Stimulated activated CD8-positive, alpha-beta memory T cell treated with anti-CD3 and anti-CD28 coated beads, Interleukin-4, amount 100 ng/mL, for 48 hours (primary cell): Measurements from ENCODE around the gene ZSWIM7.
A peak's percentile ranks its signal among the peaks of the same experiment; 100 is the strongest.
"Not testable (repeated sequence)": the region's sequence is repeated elsewhere in the genome, so short reads cannot be mapped to it uniquely, and the experiment has no call there.

Source experiments
- DNase-seq: peaks from one replicate; pipeline ENCODE4 v3.0.0-alpha.2; 2020

Gene ZSWIM7

GRCh38 chr17:15955793-15956541 is 43.5 kb downstream of the ZSWIM7 start:
- DNase-seq = no peak

GRCh38 chr17:15954222-15954621 is 45.3 kb downstream of the ZSWIM7 start:
- no peak for DNase-seq

GRCh38 chr17:15952916-15953790 is 46.4 kb downstream of the ZSWIM7 start:
- DNase-seq = no peak

- no peak for DNase-seq
These were observed 47.4 kb downstream of the ZSWIM7 start for GRCh38 chr17:15952048-15952532.

- DNase-seq = no peak
These were observed 48.0 kb downstream of the ZSWIM7 start for GRCh38 chr17:15951368-15952047.

GRCh38 chr17:15947976-15948752 is 51.3 kb downstream of the ZSWIM7 start:
- no peak for DNase-seq

- no peak for DNase-seq
These were observed 52.2 kb downstream of the ZSWIM7 start for GRCh38 chr17:15947271-15947670.

- DNase-seq = no peak
These were observed 52.8 kb downstream of the ZSWIM7 start for GRCh38 chr17:15946611-15947120.

GRCh38 chr17:15945527-15946191 is 53.8 kb downstream of the ZSWIM7 start:
- DNase-seq = peak; percentile 51

GRCh38 chr17:15944759-15945526 is 54.6 kb downstream of the ZSWIM7 start, which contains the start of gene ADORA2B:
TSS of gene ADORA2B (plus strand) at chr17:15945130. CDS start at chr17:15945249, 119 bp downstream.
- DNase-seq = peak; percentile 69

GRCh38 chr17:15943971-15944758 is 55.3 kb downstream of the ZSWIM7 start:
- DNase-seq = no peak

GRCh38 chr17:15942207-15942833 is 57.2 kb downstream of the ZSWIM7 start:
- DNase-seq = no peak

- DNase-seq = no peak
These were observed 57.7 kb downstream of the ZSWIM7 start for GRCh38 chr17:15941781-15942180.

GRCh38 chr17:15936481-15936880 is 63.0 kb downstream of the ZSWIM7 start:
- not testable (repeated sequence) for DNase-seq

- DNase-seq = no peak
These were observed 63.6 kb downstream of the ZSWIM7 start for GRCh38 chr17:15935891-15936290.

- no peak for DNase-seq
These were observed 64.6 kb downstream of the ZSWIM7 start for GRCh38 chr17:15934866-15935265.

GRCh38 chr17:15931394-15931793 is 68.1 kb downstream of the ZSWIM7 start:
- DNase-seq = no peak

GRCh38 chr17:15930426-15930825 is 69.1 kb downstream of the ZSWIM7 start:
- DNase-seq = no peak

- DNase-seq = no peak
These were observed 69.6 kb downstream of the ZSWIM7 start for GRCh38 chr17:15929941-15930340.
